Central memory CD8-positive, alpha-beta T cell (primary cell): Measurements from ENCODE around the gene ROR1.

Experiments
- ATAC-seq: fragments of 150-1000 bp; cut with Tn5 transposase; replicated peaks from 2 replicates; pipeline ENCODE4 v1.10.0; 2022; ENCODE audit warnings: mild to moderate bottlenecking, moderate FRiP score, moderate number of reproducible peaks; ENCODE audit not compliant: poor library complexity, severe bottlenecking; ENCODE audit errors: extremely low read depth
- DNase-seq, 2 donors: peaks; one replicate each; pipeline ENCODE4 v3.0.0; 2021; ENCODE audit warnings: low spot score in 2 of 2
- H3K27ac Mint-ChIP-seq: one replicate; pipeline ENCODE4 v1.8.0; 2022; ENCODE audit warnings: low read depth, mild to moderate bottlenecking, moderate library complexity, mixed read lengths
- H3K27me3 Mint-ChIP-seq: one replicate; pipeline ENCODE4 v1.8.0; 2022; ENCODE audit warnings: mixed read lengths
- H3K36me3 Mint-ChIP-seq: one replicate; pipeline ENCODE4 v1.8.0; 2022; ENCODE audit warnings: mild to moderate bottlenecking, moderate library complexity, mixed read lengths; ENCODE audit not compliant: insufficient read depth
- H3K4me1 Mint-ChIP-seq: one replicate; pipeline ENCODE4 v1.8.0; 2022; ENCODE audit warnings: mixed read lengths
- H3K4me3 Mint-ChIP-seq: one replicate; pipeline ENCODE4 v1.8.0; 2022; ENCODE audit warnings: mild to moderate bottlenecking, moderate library complexity, mixed read lengths
- H3K9me3 Mint-ChIP-seq: one replicate; pipeline ENCODE4 v1.8.0; 2022; ENCODE audit warnings: mixed read lengths

Gene ROR1

DNA sequence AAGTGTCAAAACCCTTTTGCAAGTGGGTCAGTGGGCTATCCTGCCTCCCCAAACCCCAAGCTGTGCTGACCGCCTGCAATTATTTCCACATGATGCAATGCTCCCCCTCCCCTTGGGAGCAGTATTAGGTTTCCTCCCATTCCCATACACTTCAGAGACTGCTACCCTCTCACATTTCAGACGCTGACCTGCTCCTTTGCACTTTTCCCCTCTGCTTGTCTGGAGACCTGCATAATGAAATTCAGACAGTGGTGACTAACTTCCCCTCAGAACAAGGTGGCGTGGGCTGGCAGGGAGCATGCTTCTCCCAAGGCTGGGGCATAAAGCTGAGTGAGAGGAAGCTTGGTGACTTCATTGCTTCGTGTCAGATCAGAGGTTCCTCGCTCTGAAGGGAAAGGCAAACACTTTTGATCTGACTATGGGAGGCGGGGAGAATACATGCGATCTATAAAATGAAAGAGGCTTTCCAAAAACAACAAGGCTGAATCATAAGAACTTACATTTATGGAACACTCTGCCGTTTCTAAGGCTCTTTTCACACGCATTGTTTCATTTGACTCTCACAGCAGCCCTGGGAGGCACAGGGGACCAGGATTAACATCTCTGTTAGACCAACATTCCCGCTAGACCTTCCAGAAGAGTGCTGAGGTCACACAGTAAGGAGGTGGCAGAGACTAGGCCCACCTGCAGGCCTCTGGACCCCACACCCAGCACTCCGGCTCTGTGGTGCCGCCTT, 27.5 kb upstream of the ROR1 start:
- ATAC-seq (no peak), DNase-seq (no peak)
- H3K4me1 Mint-ChIP-seq = no peaks in the 10 kb centered on the region
- H3K27me3 Mint-ChIP-seq = peaks cover 63% of the 10 kb centered on the region
- H3K4me3 Mint-ChIP-seq = no peak overlapping the region
- H3K27ac Mint-ChIP-seq = no peak overlapping the region
- no peaks in the 10 kb centered on the region for H3K9me3 Mint-ChIP-seq
- H3K36me3 Mint-ChIP-seq = no peaks in the 10 kb centered on the region

DNA sequence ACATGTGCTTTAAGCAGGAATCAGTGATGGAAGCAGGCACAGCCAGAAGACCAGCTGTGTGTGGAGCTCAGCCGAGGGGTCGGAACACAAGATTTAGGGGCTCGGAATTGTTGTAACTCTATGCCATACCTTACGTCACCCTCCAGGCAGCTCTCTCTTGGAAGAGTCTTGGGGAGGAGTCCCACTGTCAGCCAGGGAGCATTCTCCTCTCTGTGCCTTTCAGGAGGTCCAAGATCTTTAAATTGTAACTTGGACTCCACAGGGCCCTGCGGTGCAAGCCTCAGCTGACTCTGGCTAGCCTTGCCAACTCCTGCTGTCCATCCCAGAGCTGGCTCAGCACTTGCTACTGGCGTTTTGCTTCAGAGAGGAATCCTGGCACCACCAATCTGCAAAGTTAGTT, 26.4 kb upstream of the ROR1 start:
- Mint-ChIP-seq H3K27me3 (peaks cover 63% of the 10 kb centered on the region), H3K27ac (no peak overlapping the region), H3K4me1 (no peaks in the 10 kb centered on the region), H3K4me3 (no peak overlapping the region), H3K36me3 (no peaks in the 10 kb centered on the region), H3K9me3 (no peaks in the 10 kb centered on the region)
- no peak for DNase-seq
- no peak for ATAC-seq

DNA sequence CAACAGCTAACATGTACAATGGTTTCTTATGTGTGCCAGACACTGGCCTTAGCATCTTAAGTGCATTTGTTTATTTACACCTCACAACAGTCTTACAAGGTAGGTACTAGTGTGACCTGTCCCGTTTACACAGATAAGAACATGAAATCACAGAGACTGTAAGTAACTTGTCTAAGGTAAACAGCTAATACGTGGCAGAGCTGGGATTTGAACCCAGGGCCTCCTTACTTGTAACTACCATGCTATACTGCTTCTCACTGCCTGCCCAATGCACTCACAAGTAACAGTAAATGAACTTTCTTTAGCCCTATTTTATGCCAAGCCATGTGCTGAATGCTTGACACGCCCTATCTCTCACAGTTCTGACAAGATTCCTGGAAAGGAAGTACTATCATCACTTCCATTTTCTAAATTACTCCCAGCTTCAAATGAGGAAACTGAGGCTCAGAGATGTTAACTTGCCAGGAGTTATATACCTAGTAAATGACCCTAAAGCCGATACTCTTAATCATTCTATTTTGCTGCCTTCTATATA, 25.7 kb upstream of the ROR1 start:
- ATAC-seq (no peak), DNase-seq (no peak)
- Mint-ChIP-seq H3K4me3 (no peak overlapping the region), H3K4me1 (no peaks in the 10 kb centered on the region), H3K9me3 (no peaks in the 10 kb centered on the region), H3K36me3 (no peaks in the 10 kb centered on the region), H3K27ac (no peak overlapping the region), H3K27me3 (peaks cover 63% of the 10 kb centered on the region)

DNA sequence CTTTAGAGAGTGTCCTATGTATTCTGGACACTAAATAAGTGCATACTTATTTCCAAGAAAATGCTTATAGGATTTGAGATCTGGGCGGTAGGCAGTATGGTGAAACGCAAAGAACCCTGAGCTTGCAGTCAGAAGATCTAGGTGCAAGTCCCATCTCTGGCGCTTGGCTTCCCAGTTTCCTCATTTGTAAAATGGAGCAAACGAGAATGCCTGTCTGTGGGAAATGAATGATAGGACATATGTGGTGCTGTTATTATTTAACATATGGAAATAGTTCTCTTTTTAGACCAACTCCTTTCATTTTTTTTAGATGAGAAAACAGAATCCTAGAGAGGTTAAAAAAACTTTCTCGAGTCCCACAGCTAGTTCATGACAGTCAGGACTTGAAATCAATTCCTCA, 25.2 kb upstream of the ROR1 start:
- no peaks in the 10 kb centered on the region for H3K36me3 Mint-ChIP-seq
- H3K4me1 Mint-ChIP-seq = no peaks in the 10 kb centered on the region
- no peak overlapping the region for H3K27ac Mint-ChIP-seq
- DNase-seq (no peak), ATAC-seq (no peak)
- H3K27me3 Mint-ChIP-seq = peaks cover 62% of the 10 kb centered on the region
- H3K9me3 Mint-ChIP-seq = no peaks in the 10 kb centered on the region
- H3K4me3 Mint-ChIP-seq = no peak overlapping the region

DNA sequence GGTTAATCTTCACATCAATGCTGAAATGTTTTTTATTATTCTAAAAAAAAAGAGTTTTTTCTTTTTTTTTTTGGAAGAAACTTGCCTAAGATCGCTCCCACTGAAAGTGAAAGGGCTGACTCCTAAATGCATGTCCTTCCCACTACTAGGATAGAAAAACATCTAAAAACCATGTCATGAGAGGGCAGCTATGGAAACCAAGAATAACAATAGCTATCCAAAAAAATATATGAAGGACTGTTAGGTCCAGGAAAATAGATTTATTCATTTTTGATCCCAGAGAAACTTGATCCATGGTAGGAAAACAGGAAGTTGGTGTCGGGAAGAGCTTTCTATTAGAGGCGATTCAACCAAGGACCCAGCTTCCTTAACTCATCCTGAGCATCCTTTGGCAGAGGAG, 23.1 kb upstream of the ROR1 start:
- Mint-ChIP-seq H3K9me3 (no peaks in the 10 kb centered on the region), H3K36me3 (no peaks in the 10 kb centered on the region), H3K27me3 (peaks cover 66% of the 10 kb centered on the region), H3K4me1 (no peaks in the 10 kb centered on the region), H3K27ac (no peak overlapping the region), H3K4me3 (no peak overlapping the region)
- ATAC-seq = no peak
- DNase-seq = no peak

DNA sequence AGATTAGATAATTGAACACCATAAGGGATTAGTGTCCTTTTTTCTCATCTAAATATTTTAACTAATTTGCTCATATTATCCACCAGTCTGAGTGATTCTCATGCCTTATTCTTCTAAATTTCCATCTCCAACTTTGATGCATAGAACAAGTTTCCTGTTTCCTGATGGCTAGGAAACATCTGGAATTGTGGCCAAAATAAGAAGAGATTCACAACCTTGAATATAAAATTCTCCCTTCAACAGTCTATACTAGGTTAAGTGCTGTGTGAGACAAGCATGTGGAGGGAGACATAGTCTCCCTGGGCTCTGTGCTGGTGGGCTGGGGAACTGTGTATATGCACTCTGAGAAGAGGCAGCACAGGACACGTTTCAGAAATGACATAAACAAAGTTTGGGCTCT, 21.6 kb upstream of the ROR1 start:
- H3K36me3 Mint-ChIP-seq = no peaks in the 10 kb centered on the region
- H3K27me3 Mint-ChIP-seq = peaks cover 56% of the 10 kb centered on the region
- no peaks in the 10 kb centered on the region for H3K4me1 Mint-ChIP-seq
- H3K9me3 Mint-ChIP-seq = no peaks in the 10 kb centered on the region
- DNase-seq (no peak), ATAC-seq (no peak)
- H3K4me3 Mint-ChIP-seq = no peak overlapping the region
- H3K27ac Mint-ChIP-seq = no peak overlapping the region

DNA sequence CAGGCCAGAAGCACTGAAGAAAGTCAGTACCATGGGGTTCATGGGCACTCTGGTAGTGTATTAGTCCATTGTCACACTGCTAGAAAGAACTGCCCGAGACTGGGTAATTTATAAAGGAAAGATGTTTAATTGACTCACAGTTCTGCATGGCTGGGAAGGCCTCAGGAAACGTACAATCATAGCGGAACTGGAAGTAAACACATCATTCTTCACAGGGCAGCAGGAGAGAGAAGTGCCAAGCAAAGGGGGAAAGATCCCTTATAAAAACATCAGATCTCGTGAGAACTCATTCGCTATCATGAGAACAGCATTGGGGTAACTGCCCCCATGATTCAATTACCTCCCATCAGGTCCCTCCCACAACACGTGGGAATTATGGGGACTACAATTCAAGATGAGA, 20.2 kb upstream of the ROR1 start:
- Mint-ChIP-seq H3K27me3 (peaks cover 42% of the 10 kb centered on the region), H3K4me1 (no peaks in the 10 kb centered on the region), H3K4me3 (no peak overlapping the region), H3K9me3 (no peaks in the 10 kb centered on the region), H3K27ac (no peak overlapping the region), H3K36me3 (no peaks in the 10 kb centered on the region)
- DNase-seq (no peak), ATAC-seq (no peak)

DNA sequence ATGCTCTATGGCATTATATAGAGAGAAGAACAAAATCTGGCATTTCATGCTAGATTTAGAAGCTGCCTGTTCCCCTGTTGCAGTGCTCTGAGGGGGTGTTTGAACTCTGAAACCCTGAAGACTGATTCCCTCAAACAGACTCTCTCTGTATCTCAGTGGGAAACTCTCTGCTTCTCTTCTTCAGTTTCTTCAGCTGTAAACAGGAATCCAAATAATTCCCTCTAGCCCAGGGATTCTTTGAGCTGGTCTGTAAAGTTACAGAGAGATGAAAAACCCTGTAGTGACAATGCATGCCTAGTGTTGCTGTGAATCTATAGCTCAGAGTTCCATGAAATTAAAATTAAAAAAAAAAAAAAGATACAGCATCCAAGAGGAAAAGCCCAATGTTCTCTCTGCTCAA, 17.0 kb upstream of the ROR1 start:
- ATAC-seq = no peak
- H3K4me3 Mint-ChIP-seq = no peak overlapping the region
- no peaks in the 10 kb centered on the region for H3K9me3 Mint-ChIP-seq

DNA sequence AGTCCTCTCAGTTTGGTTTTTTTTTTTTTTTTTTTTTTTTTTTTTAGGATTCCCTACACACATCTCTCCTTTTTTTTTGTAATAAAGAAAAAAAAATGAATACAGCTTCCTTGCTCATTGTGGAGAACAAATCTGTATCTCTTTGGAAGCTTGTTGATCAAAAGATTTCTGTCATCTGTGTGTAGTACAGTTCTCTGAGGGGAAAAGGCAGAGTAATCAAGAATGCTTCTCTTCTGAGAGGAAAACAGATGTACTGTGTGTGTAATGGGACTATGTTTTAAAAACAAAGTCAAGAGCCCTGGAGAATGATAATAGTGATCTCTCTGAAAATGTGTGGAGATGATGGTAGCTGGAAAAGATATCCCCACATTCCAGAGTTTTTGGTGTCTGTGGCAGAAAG, 16.5 kb upstream of the ROR1 start:
- no peaks in the 10 kb centered on the region for H3K9me3 Mint-ChIP-seq
- no peaks in the 10 kb centered on the region for H3K4me1 Mint-ChIP-seq
- DNase-seq (no peak), ATAC-seq (no peak)
- no peak overlapping the region for H3K4me3 Mint-ChIP-seq
- no peak overlapping the region for H3K27ac Mint-ChIP-seq
- H3K27me3 Mint-ChIP-seq = peaks cover 16% of the 10 kb centered on the region
- no peaks in the 10 kb centered on the region for H3K36me3 Mint-ChIP-seq

More for the DNA sequence above, 17.0 kb upstream of the ROR1 start:
- Mint-ChIP-seq H3K4me1 (no peaks in the 10 kb centered on the region), H3K36me3 (no peaks in the 10 kb centered on the region), H3K27ac (no peak overlapping the region), H3K27me3 (peaks cover 21% of the 10 kb centered on the region)
- no peak for DNase-seq

DNA sequence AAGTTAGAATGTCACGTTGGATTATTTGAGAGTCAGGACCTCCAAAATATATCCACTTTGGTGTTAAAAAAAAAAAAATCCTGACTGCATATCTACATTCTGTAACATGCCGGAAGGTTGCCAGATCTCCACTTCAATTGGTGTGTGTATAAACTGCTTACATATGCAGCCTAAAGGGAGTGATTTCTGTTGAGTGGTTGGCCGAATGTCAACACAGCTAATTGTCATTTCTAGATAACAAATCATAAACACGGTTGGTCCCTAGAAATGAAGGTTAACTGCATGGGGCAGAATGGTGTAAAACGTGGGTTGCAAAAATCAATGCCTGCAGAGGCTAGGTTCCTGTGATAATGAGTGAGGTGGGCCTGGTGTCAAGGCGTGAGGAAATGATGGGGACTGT, 15.0 kb upstream of the ROR1 start:
- Mint-ChIP-seq H3K4me3 (no peak overlapping the region), H3K4me1 (no peaks in the 10 kb centered on the region), H3K36me3 (no peaks in the 10 kb centered on the region), H3K9me3 (no peaks in the 10 kb centered on the region), H3K27me3 (peaks cover 7% of the 10 kb centered on the region), H3K27ac (no peak overlapping the region)
- ATAC-seq (no peak), DNase-seq (no peak)

DNA sequence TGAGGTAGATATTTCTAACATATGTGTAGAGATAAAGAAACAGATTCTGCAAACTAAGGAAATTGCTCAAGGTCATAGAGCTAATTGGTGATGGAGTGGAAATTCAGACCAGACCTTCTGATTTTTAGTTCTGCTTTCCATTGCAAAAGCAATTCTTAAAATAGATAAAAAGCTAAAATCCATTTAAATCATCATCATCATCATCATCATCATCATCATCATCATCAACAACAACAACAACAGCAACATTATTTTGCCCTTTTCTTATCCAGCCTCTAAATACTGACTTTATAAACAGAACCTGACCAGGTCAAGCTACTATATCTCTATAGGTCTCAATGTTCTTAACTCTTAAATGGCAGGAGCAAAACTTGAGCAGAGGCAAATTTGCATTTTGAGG, 14.0 kb upstream of the ROR1 start:
- Mint-ChIP-seq H3K27me3 (peaks cover 2% of the 10 kb centered on the region), H3K9me3 (no peaks in the 10 kb centered on the region), H3K36me3 (no peaks in the 10 kb centered on the region), H3K4me3 (no peak overlapping the region), H3K4me1 (no peaks in the 10 kb centered on the region), H3K27ac (no peak overlapping the region)
- ATAC-seq (no peak), DNase-seq (no peak)

DNA sequence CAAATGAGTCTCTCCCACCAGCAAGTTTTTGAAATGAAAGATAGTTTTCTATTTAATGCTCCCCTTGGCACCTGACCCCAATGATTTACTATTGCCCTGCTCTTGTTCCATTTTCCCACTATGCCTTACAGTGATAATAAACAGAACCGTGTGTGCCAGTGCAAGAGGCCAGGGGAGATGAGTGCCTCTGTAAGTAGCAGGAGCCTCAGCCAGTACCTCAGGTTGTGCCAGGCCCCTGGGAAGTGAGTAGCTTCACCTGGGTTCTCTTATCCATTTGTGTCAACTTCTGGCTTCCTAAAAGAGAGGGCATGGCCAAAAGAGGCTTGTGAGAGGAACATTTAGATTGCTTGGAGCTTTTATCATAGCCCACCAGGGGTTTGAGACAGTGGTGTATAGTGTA, 3.4 kb upstream of the ROR1 start:
- no peak overlapping the region for H3K27ac Mint-ChIP-seq
- ATAC-seq = no peak
- no peaks in the 10 kb centered on the region for H3K4me1 Mint-ChIP-seq
- peaks cover 57% of the 10 kb centered on the region for H3K27me3 Mint-ChIP-seq
- DNase-seq = no peak
- H3K36me3 Mint-ChIP-seq = no peaks in the 10 kb centered on the region
- H3K9me3 Mint-ChIP-seq = no peaks in the 10 kb centered on the region
- no peak overlapping the region for H3K4me3 Mint-ChIP-seq

DNA sequence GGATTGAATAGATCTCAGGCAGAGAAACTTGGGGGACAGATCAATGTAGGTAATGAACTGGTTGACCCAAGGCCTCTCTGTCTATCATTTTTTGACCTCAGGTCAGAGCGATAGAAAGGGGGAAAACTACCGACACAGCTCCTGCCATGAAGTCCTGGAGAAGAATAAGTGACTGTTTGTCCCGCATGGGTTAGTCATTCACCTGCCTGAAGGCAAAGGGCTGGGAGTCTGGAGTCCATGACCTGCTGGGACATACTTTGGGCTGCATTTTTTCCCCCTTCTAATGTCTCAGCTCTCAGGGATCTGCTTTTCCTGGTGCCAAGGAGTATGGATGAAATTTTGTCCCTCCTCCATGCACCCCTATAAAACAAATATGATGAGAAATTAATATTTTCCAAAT, 1.6 kb upstream of the ROR1 start:
- Mint-ChIP-seq H3K27ac (no peak overlapping the region), H3K27me3 (peaks cover 64% of the 10 kb centered on the region), H3K4me3 (no peak overlapping the region), H3K36me3 (no peaks in the 10 kb centered on the region), H3K4me1 (no peaks in the 10 kb centered on the region), H3K9me3 (no peaks in the 10 kb centered on the region)
- ATAC-seq (no peak), DNase-seq (no peak)
